NCI-H1417 (cell line): ENCODE measurements around the gene KCNK7.

Source experiments
- DNase-seq, 3 experiments: peaks; one replicate each; lab custom pipeline; 2025; lab: John Stamatoyannopoulos, UW

KCNK7 gene

DNA sequence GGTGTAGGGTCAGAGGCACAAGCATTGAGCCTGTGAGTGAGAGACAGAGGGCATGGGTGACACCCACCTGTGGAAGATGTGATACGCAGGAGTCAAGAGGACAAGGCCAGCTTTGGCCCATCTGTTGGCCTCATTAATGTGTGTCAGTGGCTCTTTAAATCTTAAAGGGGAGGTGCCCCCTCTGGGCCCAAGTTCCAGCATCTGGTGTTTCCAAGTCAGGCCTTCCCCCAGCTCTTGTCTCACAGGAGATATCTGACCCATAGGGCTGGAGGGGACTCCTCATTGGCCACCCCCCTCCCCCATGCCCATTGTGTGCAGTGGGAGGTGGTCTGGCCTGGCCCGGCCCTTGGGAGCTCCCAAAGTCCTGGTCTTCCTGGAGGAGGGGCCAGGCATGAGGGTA is 8.9 kb downstream of the KCNK7 start:
- DNase-seq: no peak

DNA sequence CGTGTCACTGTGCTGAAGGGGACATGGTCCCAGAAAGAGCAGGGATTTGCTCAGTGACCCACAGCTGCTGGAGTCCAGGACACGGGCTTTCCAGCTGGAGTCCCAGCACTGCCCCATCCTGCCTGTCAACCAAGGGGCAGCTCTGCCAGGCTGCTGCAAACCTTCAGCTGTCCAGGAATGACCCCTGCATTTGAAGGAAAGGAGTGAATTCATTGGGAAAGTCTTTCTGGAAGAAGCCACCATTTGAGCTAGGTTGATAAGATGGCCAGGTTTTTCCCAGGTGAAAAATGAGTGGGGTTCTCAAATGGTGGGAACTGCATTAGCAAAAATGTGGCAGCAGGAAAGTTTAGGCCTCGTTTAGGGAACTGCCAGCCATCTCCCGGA is 9.4 kb downstream of the KCNK7 start:
- DNase-seq: no peak

DNA sequence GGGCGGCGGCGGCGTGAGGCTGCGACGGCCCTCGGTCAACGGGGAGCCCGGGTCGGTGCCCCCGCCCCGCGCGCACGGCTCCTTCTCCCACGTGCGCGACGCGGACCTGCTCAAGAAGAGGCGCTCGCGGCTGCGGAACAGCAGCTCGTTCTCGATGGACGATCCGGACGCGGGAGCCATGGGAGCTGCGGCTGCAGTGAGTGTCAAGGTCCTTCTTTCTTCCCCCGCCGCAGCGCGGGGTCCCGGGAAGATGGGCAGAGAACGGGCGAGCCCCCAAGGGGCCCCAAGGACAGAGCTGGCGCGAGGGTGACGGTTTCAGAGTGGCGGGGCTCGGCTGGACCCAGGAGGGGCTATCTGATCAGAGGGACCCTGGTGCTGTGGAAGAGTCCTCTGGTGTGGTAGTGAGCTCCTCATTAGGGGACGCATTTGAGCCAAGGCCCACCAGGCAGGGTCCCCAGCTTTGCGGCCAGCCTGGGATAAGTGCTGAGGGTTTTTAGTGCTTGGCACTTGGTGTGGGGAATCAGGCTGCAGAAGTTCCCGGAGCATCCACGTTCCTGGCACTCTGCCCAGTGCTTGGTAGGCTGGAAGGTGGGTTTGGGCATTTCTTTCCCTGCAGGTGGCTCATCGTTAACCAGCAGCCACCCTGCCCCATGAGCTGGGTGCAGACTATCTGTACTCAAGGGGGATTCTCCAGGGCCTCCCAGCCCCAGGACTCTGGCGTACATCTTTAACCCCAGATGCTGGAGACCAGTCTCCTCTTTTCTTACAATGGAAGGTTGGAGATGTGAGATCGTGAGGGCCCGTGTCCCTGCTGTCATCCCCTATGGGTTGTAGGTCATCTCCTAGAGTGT is 10.0 kb downstream of the KCNK7 start:
- DNase-seq: peak in 1 of 3 experiments; percentile 16

DNA sequence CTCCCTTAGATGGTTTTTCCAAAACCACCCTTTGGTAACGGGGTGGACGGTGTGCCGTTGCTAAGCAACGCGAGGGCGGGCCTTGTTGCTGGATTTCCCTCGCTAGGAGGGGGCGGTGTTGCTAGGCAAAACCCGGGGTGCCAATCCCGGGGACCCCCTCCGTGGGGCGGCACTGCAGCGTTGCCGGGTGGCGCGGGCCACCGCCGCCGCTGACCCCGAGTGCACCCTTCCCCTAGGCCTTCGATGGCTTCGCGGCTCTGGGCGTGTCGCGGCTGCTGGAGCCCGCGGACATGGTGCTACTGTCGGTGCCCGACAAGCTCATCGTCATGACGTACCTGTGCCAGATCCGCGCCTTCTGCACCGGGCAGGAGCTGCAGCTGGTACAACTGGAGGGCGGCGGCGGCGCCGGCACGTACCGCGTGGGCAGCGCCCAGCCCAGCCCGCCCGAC is 10.9 kb downstream of the KCNK7 start:
- DNase-seq: no peak

DNA sequence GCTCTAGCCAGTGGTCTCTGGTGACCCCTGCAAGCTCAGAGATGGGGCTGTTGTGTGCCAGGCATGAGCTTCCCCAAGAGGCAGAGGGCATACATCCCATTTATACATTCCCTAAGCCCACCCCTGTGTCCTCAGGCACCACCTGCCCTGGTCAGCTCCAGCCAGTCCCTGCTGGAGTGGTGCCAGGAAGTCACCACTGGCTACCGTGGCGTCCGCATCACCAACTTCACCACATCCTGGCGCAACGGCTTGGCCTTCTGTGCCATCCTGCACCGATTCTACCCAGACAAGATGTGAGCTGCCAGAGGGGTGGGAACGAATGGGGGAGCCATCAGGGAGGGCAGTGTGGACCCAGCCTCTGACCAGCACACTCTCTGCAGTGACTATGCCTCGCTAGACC is 11.5 kb downstream of the KCNK7 start:
- DNase-seq: no peak

DNA sequence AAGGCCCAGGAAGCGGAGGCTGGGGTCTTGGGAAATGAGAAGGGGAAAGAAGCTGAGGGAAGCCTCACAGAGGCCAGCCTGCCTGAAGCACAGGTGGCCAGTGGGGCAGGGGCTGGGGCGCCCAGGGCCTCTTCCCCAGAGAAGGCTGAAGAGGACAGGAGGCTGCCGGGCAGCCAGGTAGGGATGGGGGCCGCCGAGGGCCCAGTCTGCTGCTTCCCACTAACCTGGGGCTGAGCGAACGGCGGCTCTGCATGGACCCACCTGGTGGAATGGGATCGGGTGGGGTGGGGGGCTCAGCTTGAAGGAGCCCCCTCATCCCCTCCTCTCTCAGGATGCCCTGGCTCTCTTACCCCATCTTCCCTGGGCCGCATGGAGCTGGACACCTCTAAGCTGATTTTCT is 12.0 kb downstream of the KCNK7 start:
- DNase-seq: no peak

DNA sequence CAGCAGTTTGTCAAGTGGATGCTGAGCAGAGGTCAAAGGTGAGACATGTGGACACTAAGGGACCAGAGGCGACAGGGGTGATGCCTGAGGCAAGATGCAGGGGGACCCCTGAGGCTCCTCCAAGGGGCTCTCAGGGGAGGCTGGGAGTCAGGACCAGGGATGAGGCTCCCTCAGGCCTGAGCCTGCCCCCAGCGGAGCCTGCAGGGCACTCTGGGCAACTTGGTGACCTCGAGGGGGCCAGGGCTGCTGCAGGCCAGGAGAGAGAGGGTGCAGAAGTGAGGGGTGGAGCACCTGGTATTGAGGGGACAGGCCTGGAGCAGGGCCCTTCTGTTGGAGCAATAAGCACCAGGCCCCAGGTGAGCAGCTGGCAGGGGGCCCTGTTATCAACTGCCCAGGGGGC is 13.7 kb downstream of the KCNK7 start:
- no peak for DNase-seq

DNA sequence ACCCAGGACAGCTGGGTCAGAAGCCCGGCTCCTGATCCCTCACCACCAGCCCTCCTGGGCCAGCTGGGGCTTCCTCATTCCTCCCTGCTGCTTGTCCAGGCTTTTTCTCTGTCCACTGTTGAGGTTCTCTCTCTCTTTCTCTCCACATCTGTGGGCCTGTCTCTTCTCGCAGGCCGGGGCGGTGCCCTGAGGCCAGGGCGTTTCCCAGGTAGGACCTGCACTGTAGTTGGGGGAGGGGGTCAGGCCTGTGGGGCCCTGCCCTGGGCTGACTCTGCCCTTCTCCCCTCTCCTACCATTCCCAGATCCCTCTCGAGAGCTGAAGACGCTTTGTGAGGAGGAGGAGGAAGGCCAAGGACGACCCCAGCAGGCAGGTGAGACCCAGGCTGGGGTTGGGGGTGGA is 14.8 kb downstream of the KCNK7 start:
- DNase-seq: no peak

DNA sequence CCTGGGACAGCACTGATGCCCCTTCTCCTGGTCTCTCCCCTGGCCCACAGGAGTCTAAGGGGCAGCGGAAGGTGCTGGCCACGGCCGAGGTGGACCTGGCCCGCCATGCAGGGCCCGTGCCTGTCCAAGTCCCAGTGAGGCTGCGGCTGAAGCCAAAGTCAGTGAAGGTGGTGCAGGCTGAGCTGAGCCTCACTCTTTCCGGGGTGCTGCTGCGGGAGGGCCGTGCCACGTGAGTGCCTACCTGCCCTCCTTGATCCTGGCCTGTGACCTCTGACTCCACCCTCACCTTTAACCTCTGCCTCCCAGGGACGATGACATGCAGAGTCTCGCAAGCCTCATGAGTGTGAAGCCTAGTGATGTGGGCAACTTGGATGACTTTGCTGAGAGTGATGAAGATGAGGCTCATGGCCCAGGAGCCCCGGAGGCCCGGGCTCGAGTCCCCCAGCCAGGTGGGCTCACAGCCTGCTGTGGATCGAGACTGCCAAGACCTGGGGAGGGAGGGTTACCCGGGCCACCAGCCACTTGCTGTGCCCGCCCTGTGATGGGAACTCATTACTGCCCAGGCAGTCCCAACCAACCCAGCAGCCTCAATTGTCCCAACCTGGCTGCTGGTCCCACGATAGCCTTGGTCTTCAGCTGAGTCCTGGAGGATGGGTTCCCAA is 15.4 kb downstream of the KCNK7 start:
- DNase-seq: no peak

DNA sequence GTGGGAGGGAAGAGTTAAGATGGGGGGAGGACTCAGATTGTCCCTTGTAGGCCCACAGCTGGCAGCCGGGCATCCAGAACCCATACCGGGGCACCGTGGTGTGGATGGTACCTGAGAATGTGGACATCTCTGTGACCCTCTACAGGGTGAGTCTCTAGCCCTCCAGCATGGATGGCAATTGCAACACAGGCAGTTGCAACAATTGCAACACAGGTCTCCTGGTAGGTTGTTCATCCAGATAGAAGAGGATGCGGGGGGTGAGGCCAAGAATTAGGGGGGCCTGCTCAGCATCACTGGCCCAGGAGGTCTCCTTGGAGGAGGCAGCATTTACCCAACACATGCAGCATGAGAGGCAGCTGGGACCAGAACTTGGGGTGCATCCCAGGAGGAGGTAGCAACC is 16.3 kb downstream of the KCNK7 start:
- DNase-seq: no peak

DNA sequence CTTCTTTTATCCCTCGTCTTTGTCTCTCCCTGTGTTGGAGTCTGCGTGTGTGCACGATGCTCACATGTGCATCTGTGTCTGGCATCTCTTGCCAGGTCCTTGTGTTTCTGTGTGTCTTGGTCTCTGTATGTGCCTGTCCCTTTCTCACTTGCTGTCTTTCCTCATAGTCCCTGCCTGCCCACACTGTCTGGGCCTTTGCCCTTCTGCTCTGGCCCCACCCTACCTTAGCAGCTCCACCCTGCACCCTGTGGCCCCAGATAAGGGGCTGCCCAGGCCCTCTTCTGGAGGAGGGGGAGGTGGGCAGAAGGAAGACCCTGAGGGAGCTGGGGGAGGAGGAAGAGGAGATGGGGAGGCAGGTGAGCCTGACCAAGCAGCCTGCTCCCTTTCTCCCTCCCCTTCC is 16.9 kb downstream of the KCNK7 start:
- no peak for DNase-seq

DNA sequence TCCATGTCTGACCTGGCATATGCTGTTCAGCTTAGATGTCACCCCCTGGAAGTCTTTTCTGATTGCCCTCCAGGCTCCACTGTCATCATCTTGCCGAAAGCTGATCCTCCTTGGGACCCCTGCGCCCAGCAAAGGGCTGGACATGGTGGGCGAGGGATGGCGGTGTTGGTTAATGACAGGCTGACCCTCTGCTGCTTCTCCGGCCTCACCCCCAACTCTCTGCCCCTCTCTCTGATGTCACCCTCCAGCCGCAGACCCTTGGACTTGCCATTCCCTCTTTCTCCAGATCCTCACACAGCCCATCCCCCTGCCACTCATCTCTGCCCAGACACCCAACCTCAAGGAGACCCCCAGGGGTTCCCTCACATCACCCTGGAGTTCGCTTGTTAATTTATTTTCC is 17.5 kb downstream of the KCNK7 start:
- DNase-seq: no peak

DNA sequence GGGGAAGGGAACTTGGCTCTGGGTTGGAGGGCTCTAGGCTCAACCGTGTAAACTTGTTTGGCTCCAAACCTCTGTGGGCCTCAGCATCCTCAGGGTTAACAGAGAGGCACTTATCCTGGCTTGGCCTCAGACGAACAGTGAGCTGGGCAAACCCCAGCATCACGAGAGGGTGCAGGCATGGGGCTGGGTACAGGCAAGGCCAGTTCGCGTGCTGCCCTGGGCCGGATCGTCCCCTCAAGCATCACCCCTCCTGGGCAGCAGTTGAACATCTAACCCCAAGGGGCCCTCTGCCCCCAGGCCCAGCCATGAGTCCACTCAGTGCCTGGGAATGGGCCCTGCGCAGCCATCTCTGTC is 17.9 kb downstream of the KCNK7 start:
- DNase-seq: no peak

DNA sequence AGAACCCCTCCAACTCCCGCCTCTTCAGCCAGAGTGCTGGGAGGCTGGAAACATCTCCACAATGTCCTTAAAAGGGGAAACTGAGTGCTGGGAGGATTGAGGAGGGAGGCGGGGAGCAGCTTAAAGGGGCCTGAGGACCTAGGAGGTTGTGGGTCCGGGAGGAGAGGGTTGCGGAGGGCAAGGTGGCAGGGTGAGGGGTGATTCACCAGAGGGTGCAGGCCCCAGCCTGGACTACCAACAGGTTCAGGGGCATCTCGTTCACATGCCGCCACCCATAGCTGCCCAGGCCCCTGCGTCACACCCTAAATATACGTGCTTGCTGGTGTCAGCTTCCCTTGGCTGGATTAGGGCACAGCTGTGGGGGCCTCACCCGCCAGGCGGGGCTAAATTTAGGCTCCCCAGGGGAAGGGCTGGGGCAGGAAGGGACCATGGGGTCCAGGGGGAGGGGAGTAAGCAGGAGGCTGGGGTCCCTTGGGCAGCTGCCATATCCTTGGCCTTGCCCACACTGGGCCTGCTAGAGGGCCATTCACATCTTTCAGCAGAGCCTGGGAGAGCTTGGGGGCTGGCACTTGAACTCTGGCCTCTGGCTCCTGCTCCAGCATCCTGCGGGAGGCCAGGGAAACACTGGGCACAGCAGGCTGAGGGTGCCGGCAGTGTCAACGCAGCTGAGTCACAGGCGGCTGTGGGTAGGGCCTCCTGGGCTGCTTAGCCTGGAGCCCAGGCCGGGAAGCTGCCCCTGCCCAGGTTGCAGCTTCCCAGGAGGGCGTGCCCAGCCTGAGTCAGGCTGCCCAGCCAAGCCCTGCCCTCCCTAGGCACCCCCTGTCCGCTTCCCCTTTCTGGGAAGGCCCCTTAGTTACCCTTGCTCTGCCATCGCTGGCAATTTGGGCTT is 18.5 kb downstream of the KCNK7 start:
- no peak for DNase-seq

DNA sequence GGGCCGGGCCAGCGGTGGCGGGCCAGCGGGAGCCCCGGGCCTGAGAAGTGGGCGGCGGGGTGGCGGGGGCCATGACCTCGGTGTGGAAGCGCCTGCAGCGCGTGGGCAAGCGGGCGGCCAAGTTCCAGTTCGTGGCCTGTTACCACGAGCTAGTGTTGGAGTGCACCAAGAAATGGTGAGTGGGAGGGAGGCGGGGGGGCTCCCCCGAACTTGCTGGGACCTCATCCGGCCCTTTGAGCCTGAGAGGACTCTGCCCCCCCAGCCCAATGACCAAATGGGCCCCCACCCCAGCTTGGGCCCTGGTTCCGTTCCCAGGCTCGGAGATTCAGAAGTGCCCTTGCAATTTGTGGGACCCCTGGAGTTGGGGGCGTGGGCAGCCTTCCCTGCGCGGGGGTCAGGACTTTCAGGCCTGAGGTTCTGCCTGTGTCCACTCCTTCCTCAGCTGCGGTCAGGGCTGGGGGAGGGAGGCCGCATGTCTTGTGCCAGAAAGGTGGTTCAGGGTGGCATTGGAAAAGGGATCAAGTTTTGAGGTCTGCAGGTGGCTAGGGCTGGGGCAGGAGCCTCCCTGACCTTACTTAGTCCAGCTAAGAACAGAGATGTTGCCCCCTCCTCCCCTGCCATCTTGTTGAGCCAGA is 19.3 kb downstream of the KCNK7 start:
- DNase-seq: peak in 1 of 3 experiments; percentile 49

DNA sequence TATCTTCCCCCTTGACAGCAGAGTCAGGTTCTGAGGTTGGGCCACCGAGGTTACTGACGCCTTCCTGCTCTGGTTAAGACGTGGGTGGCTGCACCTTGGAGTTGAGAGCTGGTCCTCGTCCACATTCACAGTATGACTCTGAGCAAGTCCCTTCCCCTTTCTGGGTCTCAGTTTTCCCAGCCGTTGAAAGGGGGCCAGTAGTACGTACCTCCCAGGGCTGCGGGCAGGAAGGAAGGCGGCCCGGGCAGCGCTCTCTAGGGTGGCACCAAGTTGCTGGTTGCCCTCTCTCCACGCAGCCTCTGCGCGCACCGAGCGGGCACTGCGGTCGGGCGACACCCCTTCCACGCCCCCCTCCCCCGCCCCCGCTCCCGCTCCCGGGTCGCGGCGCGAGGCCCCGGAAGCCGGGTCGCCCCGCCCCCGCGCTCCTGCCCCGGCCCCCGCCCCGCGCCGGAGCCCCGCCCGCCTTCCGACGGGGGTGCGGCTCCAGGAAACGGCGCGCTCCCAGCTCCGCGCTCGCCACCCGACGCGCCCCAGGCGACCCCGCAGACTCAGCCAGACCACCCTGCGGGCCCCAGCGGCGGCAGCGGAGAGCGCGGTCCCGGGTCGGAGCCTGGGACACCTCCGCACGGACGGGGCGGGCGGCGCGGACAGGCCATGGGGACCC is 19.9 kb downstream of the KCNK7 start, which contains the start of gene EHBP1L1:
Gene EHBP1L1, plus strand, starts transcription at position 486 of the 664 bp plus-strand sequence. CDS start 250 bp downstream, outside the sequence.
- DNase-seq: peak in 2 of 3 experiments; percentile 66 to 71

DNA sequence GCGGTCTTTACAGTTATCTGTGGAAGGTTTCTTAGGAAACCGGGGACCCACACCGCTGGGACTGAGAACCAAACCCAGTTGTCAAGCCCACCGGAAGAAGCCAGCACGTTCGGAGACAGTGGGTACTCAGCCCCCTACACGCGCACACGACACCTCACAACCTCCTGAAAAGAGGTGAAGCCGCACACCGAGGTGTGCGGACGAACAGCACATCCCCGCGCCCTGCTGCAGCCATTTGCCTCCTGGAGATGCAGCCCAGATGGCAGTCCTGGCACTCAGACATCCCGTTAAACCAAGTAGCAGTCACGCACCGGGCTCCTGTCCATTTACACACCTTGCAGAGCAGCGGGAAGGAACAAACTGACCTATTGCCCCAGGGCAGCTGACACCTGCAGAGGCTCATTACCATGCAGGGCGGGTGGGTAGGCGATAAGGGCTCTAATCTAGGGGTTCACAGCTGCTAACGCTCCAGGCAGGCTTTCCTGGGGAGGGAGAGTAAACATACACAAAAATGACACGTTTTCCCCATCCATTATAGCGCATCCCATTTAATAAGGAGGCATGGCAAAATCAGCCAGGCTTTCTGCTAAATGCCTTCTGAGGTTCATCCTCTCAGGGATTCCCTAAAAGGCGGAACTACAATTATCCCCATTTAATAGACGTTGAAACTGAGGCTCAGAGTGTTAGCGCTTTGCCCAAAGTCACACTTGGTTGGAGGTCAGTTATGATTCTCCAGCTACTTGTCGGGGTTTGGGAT is 20.6 kb downstream of the KCNK7 start:
- peak in 2 of 3 experiments; percentile 66 to 86 for DNase-seq

DNA sequence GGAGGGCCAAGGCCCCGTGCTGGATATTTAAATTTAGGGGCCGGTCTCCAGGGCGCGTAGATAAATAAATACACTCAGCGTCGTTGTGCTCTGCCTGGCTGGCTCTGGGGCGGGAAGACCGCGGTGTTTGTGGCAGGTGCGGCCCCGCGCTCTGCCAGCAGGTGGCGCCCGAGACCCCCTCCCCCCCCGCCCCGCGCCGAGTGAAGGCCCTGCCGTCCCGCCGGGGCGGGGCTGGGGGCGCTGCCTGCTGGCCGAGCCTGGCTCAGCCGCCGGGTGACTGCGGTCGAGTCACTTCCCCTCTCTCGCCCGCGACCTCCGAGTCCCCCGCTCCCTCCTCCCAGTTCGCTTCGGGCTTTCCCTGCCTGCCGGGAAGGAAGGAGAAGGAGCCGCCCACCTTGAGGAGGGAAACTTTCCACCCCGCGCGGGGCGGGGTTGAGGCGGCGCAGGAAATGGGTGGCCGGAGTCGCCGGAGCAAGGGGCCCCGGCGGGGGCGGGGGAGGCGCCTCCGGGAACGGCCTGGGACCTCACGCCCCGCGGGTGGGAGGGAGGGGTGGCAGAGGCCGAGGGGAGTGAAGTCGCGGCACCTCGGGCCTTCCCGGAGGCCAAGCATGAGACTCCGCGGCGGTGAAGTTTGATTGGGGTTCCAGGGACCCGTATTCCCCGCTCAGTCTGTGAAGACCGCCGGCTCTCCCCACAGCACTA is 21.3 kb downstream of the KCNK7 start:
- DNase-seq: peak; percentile 63 to 69 (median 64)

DNA sequence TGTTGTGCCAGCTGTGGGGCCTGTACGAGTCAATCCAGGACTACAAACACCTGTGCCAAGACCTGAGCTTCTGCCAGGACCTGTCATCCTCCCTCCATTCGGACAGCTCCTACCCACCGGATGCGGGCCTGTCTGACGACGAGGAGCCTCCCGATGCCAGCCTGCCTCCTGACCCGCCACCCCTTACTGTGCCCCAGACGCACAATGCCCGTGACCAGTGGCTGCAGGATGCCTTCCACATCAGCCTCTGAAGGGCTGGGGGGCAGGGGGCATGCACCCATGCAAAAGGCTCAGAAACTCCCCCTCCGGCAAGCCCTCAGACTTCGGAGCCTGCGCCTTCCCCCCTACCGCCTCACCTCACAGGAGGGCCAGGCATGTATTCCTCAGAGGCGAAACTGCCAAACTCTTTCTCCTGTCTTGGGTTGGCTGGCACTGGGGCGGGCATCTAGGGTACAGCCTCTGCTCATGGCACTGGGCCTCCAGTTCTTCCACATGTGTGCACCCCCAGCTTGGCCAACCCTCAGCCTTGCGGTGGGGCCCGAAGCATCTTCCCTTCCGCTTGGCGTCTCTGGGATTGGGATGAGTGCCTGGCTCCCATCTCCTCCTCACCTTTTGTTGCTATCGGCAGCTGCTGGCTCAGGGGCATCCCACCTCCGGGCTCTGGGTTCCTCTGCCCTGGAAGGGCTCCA is 22.1 kb downstream of the KCNK7 start:
- no peak for DNase-seq
